Breast epithelium (tissue), 3 donors: ENCODE results near the gene SLC35D2.

Experiments used
- CTCF ChIP-seq, 3 donors: fragments of 450-650 bp; IDR thresholded peaks; one replicate each; pipeline ENCODE4 v1.5.1; 2016 to 2017; ENCODE audit warnings: antibody characterized with exemption in 3 of 3, mild to moderate bottlenecking in 3 of 3, moderate library complexity in 3 of 3
- POLR2A ChIP-seq: fragments of 450-650 bp; IDR thresholded peaks from one replicate; pipeline ENCODE4 v1.6.1; 2016; ENCODE audit warnings: antibody characterized with exemption, mild to moderate bottlenecking, moderate library complexity
- POLR2AphosphoS5 ChIP-seq, 3 donors: sonication (generic); formaldehyde crosslinking; IDR thresholded peaks; one replicate each; pipeline ENCODE4 v1.6.1; 2017; ENCODE audit warnings: antibody characterized with exemption in 3 of 3

GRCh38 chr9:96386157-96386556 lies 2.6 kb upstream of the SLC35D2 start:
- TF ChIP-seq CTCF (IDR thresholded peaks at IDR 0.05), result no peak
- TF ChIP-seq POLR2AphosphoS5 (IDR thresholded peaks at IDR 0.05), result no peak
- TF ChIP-seq POLR2A, result no peak
